Left lung (tissue), 10 donors: ENCODE results near the gene HRH3. TPM values are rescaled to one million over a fixed set of nuclear protein-coding genes. Genes with fewer than 3 reads are reported as not detected.

Experiments used
- ATAC-seq: fragments of 200-7000 bp; cut with Tn5 transposase; one replicate; pipeline ENCODE4 v1.9.1; 2020; ENCODE audit warnings: moderate library complexity
- DNase-seq, 4 donors: peaks; one replicate each; pipeline ENCODE4 v3.0.0-alpha.2; 2013 to 2020
- H3K27ac ChIP-seq, 2 donors: fragments of 200-600 bp; sonication (generic) in 1 of 2; one replicate each; pipeline versions ENCODE4 v1.5.0 to v1.8.0; 2020 to 2021
- H3K27me3 ChIP-seq, 2 donors: fragments of 200-600 bp; sonication (generic) in 1 of 2; one replicate each; pipeline versions ENCODE4 v1.5.0 to v1.8.0; 2020 to 2021
- H3K36me3 ChIP-seq, 2 donors: fragments of 200-600 bp; sonication (generic) in 1 of 2; one replicate each; pipeline versions ENCODE4 v1.5.0 to v1.8.0; 2020 to 2021
- H3K4me1 ChIP-seq, 2 donors: fragments of 200-600 bp; one replicate each; pipeline ENCODE4 v1.8.0; 2021
- H3K4me3 ChIP-seq, 2 donors: fragments of 200-600 bp; sonication (generic) in 1 of 2; one replicate each; pipeline versions ENCODE4 v1.5.0 to v1.8.0; 2020 to 2021; ENCODE audit warnings: mild to moderate bottlenecking in 1 of 2
- H3K9me3 ChIP-seq, 2 donors: fragments of 200-600 bp; sonication (generic) in 1 of 2; one replicate each; pipeline versions ENCODE4 v1.5.0 to v1.8.0; 2020 to 2021
- intact Hi-C, 2 donors: fragments of 100-400 bp; cut with DNase I; formaldehyde crosslinking; loops; one replicate each; pipeline versions ENCODE4 v1.11.2 to v1.14.2; 2022
- polyA plus RNA-seq, 6 donors: library from polyadenylated mRNA; unstranded; fragments of 120-200 nt; gene quantifications; one replicate each; pipeline ENCODE4 v1.2.1, GENCODE V29; 2013; ENCODE audit not compliant: insufficient read length in 6 of 6
- total RNA-seq, 2 donors: library from RNA; stranded (reverse); fragmentation: NEBNext Ultra II Directional; extraction: Animal tissue kit (Norgen Biotek cat#: 25700); gene quantifications; one replicate each; pipeline ENCODE4 v1.2.1, GENCODE V29; 2021
- TF ChIP-seq, protein P1 (sequence below), 2 donors: fragments of 200-600 bp; sonication (generic) in 1 of 2; IDR thresholded peaks; one replicate each; pipeline versions ENCODE4 v1.5.0 to v1.8.0; 2021; ENCODE audit warnings: antibody characterized with exemption in 2 of 2
- donor health status: DM: no; HTN: yes; CAD: no.
- donor health status: DM: no; HTN: no; CAD: no.

HRH3 gene
- total and polyA plus RNA-seq, 8 donors, result not detected

DNA sequence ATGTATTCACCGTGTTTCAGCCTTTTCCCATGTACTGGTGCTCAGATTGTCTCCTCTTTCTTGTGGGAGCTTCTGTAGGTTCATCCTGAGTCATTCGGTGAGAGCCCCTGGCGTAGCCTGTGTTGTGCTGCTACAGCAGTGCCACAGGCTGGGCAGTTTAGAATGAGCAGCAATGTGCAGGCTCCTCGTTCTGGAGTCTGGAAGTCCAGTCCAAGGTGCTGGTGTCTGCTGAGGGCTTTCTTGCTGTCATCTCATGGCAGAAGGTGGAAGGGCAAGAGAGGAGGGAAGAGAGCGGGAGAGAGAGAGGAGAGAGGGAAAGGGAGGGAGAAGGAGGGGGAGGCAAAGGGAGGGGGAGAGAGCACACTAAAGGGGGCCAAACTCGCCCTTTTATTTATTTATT is 33.3 kb upstream of the HRH3 start:
- Histone ChIP-seq H3K9me3 (no peaks in the 10 kb centered on the region), H3K27ac (no peak overlapping the region), H3K27me3 (no peaks in the 10 kb centered on the region), H3K4me3 (no peak overlapping the region), H3K36me3 (peaks cover 0 to 30% of the 10 kb centered on the region in 2 donors), H3K4me1 (peaks cover 0 to 6% of the 10 kb centered on the region in 2 donors)
- intact Hi-C loops, result no loop called here
- no peak for ATAC-seq
- DNase-seq, result peak in 1 of 4 donors; percentile 32
- TF ChIP-seq, protein P1, sequence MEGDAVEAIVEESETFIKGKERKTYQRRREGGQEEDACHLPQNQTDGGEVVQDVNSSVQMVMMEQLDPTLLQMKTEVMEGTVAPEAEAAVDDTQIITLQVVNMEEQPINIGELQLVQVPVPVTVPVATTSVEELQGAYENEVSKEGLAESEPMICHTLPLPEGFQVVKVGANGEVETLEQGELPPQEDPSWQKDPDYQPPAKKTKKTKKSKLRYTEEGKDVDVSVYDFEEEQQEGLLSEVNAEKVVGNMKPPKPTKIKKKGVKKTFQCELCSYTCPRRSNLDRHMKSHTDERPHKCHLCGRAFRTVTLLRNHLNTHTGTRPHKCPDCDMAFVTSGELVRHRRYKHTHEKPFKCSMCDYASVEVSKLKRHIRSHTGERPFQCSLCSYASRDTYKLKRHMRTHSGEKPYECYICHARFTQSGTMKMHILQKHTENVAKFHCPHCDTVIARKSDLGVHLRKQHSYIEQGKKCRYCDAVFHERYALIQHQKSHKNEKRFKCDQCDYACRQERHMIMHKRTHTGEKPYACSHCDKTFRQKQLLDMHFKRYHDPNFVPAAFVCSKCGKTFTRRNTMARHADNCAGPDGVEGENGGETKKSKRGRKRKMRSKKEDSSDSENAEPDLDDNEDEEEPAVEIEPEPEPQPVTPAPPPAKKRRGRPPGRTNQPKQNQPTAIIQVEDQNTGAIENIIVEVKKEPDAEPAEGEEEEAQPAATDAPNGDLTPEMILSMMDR (IDR thresholded peaks at IDR 0.05), result no peak

DNA sequence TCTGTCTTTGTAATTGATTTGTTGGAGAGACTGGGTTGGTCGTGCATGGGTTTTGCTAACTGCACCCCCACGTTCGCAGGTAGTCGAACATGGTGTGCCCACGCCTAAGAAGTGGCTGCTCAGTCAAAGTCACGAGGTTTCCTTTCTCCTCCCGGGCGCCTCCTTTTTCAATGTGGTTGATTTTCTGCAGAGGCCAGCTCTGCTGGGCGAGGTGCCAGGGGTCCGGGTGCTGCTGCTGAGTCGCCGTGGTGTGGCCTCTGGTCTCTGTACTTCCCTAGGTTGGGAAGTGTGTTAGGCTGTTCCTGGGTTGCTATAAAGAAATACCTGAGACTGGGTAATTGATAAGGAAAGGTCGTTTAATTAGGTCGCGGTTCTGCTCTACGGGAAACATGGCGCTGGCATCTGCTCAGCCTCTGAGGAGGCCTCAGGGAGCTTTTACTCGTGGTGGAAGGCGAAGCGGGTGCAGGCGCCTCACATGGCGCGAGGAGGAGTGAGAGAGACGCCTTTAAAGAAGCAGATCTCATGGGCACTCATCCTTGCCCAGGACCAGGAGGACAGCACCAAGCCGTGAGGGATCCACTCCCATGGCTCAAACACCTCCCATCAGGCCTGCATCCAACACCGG is 32.4 kb upstream of the HRH3 start:
- Histone ChIP-seq H3K36me3 (peaks cover 0 to 21% of the 10 kb centered on the region in 2 donors), H3K4me1 (peaks cover 0 to 6% of the 10 kb centered on the region in 2 donors), H3K4me3 (no peak overlapping the region), H3K27ac (no peak overlapping the region), H3K9me3 (no peaks in the 10 kb centered on the region), H3K27me3 (no peaks in the 10 kb centered on the region)
- DNase-seq (peak in 1 of 4 donors; percentile 31), ATAC-seq (no peak)
- TF ChIP-seq, protein P1 (IDR thresholded peaks at IDR 0.05), result no peak
- intact Hi-C loops, result no loop called here

DNA sequence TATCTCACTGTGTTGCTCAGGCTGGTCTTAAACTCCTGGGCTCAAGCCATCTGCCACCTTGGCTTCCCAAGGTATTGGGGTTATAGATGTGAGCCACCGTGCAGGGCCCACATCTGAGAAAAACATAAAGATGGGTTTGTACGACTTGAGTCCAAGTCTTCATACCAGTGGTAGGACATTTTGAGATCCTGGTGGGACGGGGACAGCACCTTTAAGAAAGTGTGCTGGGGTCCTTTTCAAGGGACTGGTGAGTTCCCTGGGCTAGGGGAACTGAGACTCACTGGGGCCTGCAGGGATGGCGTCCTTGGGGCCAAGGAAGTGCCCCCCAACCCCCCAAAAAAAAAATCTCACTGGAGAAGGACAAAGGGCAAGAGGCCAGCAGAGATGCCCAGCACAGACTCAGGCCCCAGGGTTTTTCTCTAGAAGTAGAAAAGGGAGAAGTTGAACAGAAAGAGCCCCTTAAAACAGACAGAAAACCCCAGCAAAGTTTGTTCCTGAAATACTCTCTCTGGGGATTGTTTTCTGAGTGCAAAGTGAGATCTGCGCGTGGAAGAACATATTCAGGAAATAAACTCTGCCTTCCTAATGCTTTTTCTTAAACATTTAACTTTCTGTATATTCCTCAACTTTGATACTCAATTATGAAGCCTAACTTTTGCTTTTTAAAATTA is 28.9 kb upstream of the HRH3 start:
- H3K27me3 ChIP-seq, result no peaks in the 10 kb centered on the region
- H3K4me1 ChIP-seq, result peaks cover 0 to 9% of the 10 kb centered on the region in 2 donors
- no peaks in the 10 kb centered on the region for H3K9me3 ChIP-seq
- DNase-seq (no peak), ATAC-seq (no peak)
- TF ChIP-seq, protein P1 (IDR thresholded peaks at IDR 0.05), result no peak
- no peak overlapping the region for H3K27ac ChIP-seq
- intact Hi-C loops, result no loop called here
- no peak overlapping the region for H3K4me3 ChIP-seq
- H3K36me3 ChIP-seq, result peaks cover 0 to 22% of the 10 kb centered on the region in 2 donors

DNA sequence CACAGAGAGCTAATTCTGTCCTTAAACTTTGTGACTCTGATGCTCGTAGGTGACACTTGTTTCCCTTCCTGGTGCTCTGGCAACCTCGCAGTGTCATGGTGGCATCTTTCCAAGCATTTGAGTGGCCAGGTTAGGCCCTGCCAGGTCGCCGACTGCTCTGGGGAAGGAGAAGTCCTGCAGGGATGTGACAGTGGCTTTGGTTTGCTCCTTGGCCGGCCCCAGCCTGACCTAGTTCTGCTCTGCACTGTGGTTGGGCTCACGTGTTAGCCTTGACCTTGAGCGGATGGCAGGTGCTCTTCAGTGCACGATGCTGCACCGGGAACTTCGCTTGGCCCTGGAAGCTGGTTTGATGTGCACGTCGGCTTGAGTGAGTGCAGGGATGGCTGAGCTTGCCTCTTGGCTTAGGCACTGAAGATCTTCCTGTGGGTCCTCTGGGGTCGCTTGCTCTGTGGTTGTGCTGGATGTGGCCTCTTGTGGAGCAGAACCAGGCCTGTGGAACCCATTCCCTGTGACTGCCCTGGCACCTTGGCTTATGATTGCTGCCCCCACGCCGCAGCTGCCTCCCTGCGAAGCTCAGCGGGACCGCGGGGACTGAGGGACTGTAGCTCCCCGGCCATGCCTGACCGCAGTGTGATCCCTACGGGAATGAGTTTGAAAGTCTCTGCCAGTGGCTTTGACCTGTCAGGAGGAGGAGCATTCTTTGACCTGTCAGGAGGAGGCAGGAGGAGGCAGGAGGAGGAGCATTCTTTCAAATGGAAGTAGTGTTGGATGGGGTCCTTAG is 27.0 kb upstream of the HRH3 start:
- no peak overlapping the region for H3K27ac ChIP-seq
- peak; percentile 19 for ATAC-seq
- peaks cover 0 to 27% of the 10 kb centered on the region in 2 donors for H3K36me3 ChIP-seq
- H3K27me3 ChIP-seq, result no peaks in the 10 kb centered on the region
- TF ChIP-seq, protein P1 (IDR thresholded peaks at IDR 0.05), result no peak
- H3K4me1 ChIP-seq, result peaks cover 0 to 12% of the 10 kb centered on the region in 2 donors
- no peak overlapping the region for H3K4me3 ChIP-seq
- DNase-seq, result peak in 1 of 4 donors; percentile 71
- intact Hi-C loops, result no loop called here
- no peaks in the 10 kb centered on the region for H3K9me3 ChIP-seq

DNA sequence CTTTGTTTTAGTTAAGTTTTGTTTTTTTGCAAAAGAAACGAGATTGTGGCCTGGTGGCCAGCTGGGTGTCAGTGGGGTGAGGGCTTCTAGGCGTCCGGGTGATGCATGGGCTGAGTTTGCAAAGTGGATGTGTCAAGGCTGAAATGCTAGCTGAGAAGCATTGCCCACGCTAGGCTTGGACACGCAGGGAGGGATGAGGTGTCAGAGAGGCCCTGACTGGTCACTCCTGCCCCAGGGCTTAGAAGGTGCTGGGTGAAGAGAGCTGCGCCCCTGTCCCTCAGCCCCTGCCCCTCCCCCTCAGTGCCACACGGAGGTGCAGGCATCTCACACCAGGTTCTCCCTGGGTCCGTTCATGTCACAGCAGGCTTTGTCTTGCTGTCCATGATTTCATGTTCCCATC is 26.4 kb upstream of the HRH3 start:
- DNase-seq, result peak in 1 of 4 donors; percentile 36
- ATAC-seq, result no peak
- no peak overlapping the region for H3K27ac ChIP-seq

More for the DNA sequence above, 26.4 kb upstream of the HRH3 start:
- TF ChIP-seq, protein P1 (IDR thresholded peaks at IDR 0.05), result no peak
- no peaks in the 10 kb centered on the region for H3K27me3 ChIP-seq
- no peak overlapping the region for H3K4me3 ChIP-seq
- H3K4me1 ChIP-seq, result peaks cover 0 to 17% of the 10 kb centered on the region in 2 donors
- intact Hi-C loops, result no loop called here
- peaks cover 0 to 27% of the 10 kb centered on the region in 2 donors for H3K36me3 ChIP-seq
- H3K9me3 ChIP-seq, result no peaks in the 10 kb centered on the region
